ENCODE measurements around the gene DAPK1.

The DAPK1 gene

GRCh38 chr9:87564111-87564510 is 66.4 kb downstream of the DAPK1 start:
- no peak for DNase-seq (ENCODE audit: low read depth)
- TF ChIP-seq CTCF (IDR thresholded peaks at IDR 0.05; ENCODE audit: insufficient read depth, low read depth, low read length, missing control alignments) = no peak
- no peak overlapping the region for H3K4me3 ChIP-seq (ENCODE audit: low read length)

GRCh38 chr9:87564791-87565241 is 67.1 kb downstream of the DAPK1 start:
- no peak for DNase-seq (ENCODE audit: low read depth)
- no peak overlapping the region for H3K4me3 ChIP-seq (ENCODE audit: low read length)
- TF ChIP-seq CTCF (IDR thresholded peaks at IDR 0.05; ENCODE audit: insufficient read depth, low read depth, low read length, missing control alignments) = no peak

- no peak for DNase-seq (ENCODE audit: low read depth)
- TF ChIP-seq CTCF (IDR thresholded peaks at IDR 0.05; ENCODE audit: insufficient read depth, low read depth, low read length, missing control alignments) = no peak
- no peak overlapping the region for H3K4me3 ChIP-seq (ENCODE audit: low read length)
Measured at GRCh38 chr9:87567001-87567400, 69.3 kb downstream of the DAPK1 start.

DNA sequence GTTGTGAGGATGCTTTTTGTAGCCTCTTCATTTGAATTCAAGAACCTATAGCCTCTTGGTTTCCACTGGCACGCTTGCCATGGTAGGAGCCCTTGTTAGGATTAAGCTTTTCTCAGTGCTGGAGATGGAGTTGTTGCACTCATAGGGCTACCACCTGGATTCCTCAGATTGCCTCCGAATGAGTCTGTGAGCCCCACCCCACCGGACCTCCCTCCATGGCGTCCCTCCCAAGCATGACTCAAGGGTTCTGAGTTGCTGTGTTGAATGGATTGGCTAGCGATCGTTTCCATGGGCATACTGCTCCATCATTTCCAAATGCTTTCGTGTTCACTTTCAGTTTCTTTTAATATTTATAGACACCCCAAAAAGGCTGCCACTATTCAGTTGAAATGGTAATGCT is 69.9 kb downstream of the DAPK1 start:
- no peak overlapping the region for H3K4me3 ChIP-seq (ENCODE audit: low read length)
- DNase-seq (ENCODE audit: low read depth) = no peak
- no peak for TF ChIP-seq CTCF (IDR thresholded peaks at IDR 0.05; ENCODE audit: insufficient read depth, low read depth, low read length, missing control alignments)

DNA sequence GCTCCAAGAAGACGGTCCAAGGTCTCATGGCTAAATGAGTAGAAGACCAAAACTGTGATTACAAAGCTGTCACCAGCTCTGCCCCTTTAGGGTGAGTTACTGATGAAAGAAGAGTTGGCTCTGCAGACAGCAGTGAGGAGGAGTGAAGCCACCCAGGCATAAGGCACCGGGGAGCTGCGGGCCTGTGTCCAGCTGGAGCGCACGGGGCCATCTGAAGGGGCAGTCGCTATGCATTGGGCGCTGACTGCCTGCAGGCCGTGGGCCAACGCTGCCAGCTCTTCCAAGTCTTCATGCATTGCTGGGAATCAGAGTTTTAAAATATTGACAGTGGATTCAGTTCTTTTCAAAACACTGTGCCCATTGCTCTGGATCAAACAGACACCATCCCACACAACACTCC is 70.3 kb downstream of the DAPK1 start:
- no peak overlapping the region for H3K4me3 ChIP-seq (ENCODE audit: low read length)
- no peak for DNase-seq (ENCODE audit: low read depth)
- no peak for TF ChIP-seq CTCF (IDR thresholded peaks at IDR 0.05; ENCODE audit: insufficient read depth, low read depth, low read length, missing control alignments)

DNA sequence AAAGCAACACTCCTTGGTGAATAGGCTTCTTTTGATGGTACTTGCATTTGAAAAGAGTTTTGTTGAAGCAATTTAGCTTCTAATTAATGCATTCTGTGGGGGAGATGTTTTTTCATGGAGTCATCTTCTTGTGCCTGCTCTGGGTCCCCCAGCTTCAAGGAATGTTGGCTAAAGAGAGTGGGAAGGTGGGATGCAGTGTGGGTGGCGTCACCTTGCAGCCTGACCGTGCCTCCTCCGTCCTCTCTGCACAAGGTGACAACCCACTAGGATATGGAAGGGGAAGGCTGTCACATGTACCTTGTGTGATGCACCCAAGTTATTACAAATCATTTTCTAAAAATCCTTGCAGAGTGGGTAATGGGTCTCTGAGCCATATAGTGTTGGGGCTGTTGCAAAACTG is 70.7 kb downstream of the DAPK1 start:
- no peak for DNase-seq (ENCODE audit: low read depth)
- H3K4me3 ChIP-seq (ENCODE audit: low read length) = no peak overlapping the region
- TF ChIP-seq CTCF (IDR thresholded peaks at IDR 0.05; ENCODE audit: insufficient read depth, low read depth, low read length, missing control alignments) = no peak

DNA sequence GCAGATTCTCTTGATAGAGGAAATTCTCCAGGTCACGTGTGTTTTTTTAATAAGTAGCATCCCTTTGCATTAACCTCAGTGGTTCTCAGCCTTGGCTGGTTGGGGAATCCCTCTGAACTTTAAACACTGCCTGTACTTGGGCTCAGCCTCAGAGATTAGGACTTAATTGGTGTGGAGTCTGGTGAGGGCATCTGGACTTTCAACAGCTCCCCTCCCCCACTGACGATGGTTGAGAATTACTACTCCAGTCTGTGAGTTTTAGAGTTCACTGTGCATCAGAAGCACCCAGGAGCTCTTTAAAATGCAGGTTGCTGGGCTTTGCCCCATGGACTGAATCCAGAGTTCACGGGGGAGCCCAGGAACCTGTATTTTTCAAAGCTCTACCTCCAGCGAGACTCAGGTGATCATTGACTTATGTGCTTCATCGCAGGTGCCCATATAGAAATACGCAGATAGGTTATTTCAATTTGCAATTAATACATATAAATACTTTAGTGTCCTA is 71.4 kb downstream of the DAPK1 start:
- TF ChIP-seq CTCF (IDR thresholded peaks at IDR 0.05; ENCODE audit: insufficient read depth, low read depth, low read length, missing control alignments) = no peak
- DNase-seq (ENCODE audit: low read depth) = no peak

More for the DNA sequence above, 71.4 kb downstream of the DAPK1 start:
- no peak overlapping the region for H3K4me3 ChIP-seq (ENCODE audit: low read length)

Measured in epithelial cell of esophagus (primary cell).